GM12891 (cell line): ENCODE data around the gene POC1A. TPM values are rescaled to one million over a fixed set of nuclear protein-coding genes. Genes with fewer than 3 reads are reported as not detected.
A peak's percentile ranks its signal among the peaks of the same experiment; 100 is the strongest.

ENCODE experiments used
- DNase-seq: peaks from one replicate; pipeline ENCODE4 v3.0.0; 2011; ENCODE audit warnings: low spot score; ENCODE audit not compliant: insufficient read length
- FAIRE-seq: peaks from 2 replicates; lab custom pipeline; 2011; peaks lifted over from hg19 to GRCh38; lab: Jason Lieb, UNC
- PAX5 ChIP-seq: IDR thresholded peaks from 2 replicates; pipeline ENCODE4 v1.6.1; 2011; ENCODE audit warnings: low read length, moderate library complexity, mild to moderate bottlenecking; ENCODE audit not compliant: insufficient read depth, severe bottlenecking
- POLR2A ChIP-seq: IDR thresholded peaks from 2 replicates; pipeline ENCODE4 v1.6.1; 2011; ENCODE audit warnings: low read depth, low read length, control low read depth
- POLR2AphosphoS5 ChIP-seq: IDR thresholded peaks from 2 replicates; pipeline ENCODE4 v1.6.1; 2011; ENCODE audit warnings: low read depth, low read length, control low read depth
- POU2F2 ChIP-seq: IDR thresholded peaks from 2 replicates; pipeline ENCODE4 v1.6.1; 2011; ENCODE audit warnings: low read depth, mild to moderate bottlenecking, control low read depth, low read length, moderate library complexity
- SPI1 ChIP-seq: IDR thresholded peaks from 2 replicates; pipeline ENCODE4 v1.6.1; 2011; ENCODE audit warnings: low read depth, low read length, control low read depth
- TAF1 ChIP-seq: IDR thresholded peaks from 2 replicates; pipeline ENCODE4 v1.6.1; 2011; ENCODE audit warnings: low read depth, low read length, control low read depth
- polyA plus RNA-seq: library from polyadenylated mRNA; unstranded; fragments of >200 nt; gene quantifications from one replicate; pipeline ENCODE4 v1.2.1, GENCODE V29; 2012; ENCODE audit warnings: low read depth, missing spikeins, inconsistent platforms; ENCODE audit not compliant: missing spikeins

POC1A gene
- 10.3 TPM for polyA plus RNA-seq

DNA sequence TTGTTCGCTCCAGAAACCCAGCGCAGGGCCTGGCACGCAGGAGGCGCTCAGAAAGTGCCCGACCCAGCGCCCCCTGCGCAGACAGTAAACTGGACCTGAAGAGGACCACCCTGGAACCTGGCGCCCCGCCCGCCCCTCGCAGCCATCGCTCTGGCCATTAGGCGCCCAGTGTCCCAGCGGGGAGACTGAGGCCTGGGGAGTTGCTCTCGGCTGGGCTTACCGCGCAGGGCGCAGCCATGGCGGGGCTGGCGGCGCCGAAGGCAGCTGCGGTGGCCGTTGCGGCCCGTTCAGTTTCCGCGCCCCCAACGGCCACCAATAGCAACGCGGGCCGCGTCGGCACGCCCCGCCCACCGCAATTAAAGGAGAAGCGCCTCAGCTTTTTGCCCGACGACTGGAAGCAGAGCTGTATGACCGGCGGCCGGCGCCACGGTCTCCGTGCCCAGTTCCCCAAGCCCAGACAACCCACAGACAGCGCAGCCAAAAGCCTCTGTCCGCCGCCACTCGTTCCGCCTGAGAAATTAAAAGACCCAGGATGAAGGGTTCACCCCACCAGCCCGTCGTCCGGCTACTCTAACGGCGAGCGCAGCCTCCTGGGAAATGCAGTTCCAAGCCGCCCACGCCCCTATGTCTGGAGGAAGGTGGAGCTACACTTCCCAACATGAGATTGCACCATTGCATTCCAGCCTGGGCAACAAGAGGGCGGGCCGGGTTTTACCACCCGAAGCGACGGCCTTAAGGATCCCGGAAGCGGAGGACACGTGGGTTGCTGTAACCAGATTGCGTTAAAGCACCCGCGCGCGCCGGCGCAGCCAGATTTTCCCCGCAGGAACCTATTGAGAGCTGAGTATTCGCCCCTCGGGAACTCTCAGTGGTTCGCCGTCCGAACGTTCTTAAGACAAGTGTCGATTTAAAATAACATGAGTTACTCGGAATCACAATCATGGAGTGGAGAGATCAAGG, at the start of gene POC1A:
TSS of gene POC1A (minus strand) at position 289 of the 960 bp plus-strand sequence. CDS start at position 238, 51 bp downstream.
- TF ChIP-seq TAF1: peak; percentile 29; the same call in 1 of the 2 replicates
- no peak for TF ChIP-seq POU2F2
- DNase-seq: peak; percentile 84
- FAIRE-seq: peak; percentile 98

DNA sequence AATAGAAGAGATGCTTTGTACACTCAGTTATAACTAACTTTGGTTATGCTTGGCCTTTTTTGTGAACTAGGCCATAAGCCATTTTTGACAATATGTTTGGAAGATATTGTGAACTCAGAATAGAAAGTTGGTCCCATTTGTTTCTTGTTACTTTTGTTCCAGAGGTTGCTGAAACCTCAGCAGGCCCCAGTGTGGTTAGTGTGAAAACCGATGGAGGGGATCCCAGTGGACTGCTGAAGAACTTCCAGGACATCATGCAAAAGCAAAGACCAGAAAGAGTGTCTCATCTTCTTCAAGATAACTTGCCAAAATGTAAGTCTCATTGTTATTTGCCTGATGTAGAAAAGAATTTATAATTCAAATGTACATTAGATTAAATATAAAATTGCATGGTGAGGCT, 49.5 kb upstream of the POC1A start:
- DNase-seq (no peak), FAIRE-seq (no peak)
- TF ChIP-seq POLR2A (no peak), POLR2AphosphoS5 (no peak), POU2F2 (no peak), TAF1 (no peak), PAX5 (no peak), SPI1 (no peak)

DNA sequence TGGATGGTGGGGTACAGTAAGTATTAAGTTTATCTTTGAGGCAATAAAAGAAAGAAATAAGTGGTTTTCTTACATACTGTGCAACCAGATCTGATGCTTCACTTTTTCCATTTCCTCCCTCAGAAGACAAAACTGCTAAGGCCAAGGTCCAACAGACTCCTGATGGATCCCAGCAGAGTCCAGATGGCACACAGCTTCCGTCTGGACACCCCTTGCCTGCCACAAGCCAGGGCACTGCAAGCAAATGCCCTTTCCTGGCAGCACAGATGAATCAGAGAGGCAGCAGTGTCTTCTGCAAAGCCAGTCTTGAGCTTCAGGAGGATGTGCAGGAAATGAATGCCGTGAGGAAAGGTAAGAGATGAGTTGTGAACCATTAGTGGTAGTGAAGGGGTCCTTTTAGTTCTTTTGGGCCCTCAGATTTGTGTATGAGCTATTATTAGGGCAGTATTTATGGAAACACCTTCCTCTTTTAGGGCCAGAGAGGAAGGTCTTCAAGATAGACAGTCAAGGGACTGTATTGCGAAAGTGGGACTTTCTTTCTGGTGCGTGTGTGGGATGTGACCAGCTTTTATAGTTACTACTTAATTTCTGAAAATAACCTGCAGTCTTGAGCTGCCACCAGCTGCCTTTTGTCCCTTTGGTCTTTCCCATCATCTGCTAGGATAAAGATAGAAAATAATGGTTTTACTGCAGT, 48.3 kb upstream of the POC1A start:
- DNase-seq (no peak), FAIRE-seq (peak; percentile 82)
- TF ChIP-seq POU2F2: no peak
- no peak for TF ChIP-seq SPI1
- TF ChIP-seq POLR2AphosphoS5: no peak
- TF ChIP-seq POLR2A: no peak
- TF ChIP-seq TAF1: no peak
- TF ChIP-seq PAX5: no peak

DNA sequence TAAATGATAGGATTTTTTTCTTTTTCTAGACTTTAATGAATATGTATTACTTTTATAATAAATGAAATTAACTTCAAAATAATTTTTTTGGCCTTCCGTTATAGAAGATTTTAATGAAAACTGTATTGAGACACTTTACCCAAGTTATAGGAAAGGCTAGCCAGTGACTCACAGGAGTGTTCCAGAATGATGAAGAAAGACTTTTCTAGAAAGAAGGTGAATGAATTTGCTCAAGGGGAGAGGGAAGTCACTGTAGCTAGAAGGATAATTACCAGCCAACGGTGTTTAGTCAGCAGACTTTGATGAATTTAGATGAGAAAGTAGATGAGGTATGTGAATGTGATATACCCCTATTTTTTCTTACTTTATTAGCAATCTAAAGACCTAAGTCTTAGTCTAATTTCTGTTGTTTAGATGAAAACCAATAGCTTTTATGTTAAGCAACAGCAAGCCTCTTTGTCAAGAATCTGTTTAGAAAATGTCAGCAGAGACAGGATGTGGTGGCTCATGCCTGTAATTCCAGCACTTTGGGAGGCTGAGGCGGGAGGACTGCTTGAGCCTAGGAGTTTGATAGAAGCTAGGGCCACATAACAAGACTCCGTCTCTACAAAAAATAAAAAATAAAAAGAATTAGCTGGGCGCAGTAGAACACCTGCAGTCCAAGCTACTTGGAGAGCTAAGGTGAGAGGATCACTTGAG, 46.9 kb upstream of the POC1A start:
- no peak for DNase-seq
- TF ChIP-seq PAX5 (no peak), POLR2A (no peak), POU2F2 (no peak), SPI1 (no peak), POLR2AphosphoS5 (no peak), TAF1 (no peak)
- FAIRE-seq: peak; percentile 54

DNA sequence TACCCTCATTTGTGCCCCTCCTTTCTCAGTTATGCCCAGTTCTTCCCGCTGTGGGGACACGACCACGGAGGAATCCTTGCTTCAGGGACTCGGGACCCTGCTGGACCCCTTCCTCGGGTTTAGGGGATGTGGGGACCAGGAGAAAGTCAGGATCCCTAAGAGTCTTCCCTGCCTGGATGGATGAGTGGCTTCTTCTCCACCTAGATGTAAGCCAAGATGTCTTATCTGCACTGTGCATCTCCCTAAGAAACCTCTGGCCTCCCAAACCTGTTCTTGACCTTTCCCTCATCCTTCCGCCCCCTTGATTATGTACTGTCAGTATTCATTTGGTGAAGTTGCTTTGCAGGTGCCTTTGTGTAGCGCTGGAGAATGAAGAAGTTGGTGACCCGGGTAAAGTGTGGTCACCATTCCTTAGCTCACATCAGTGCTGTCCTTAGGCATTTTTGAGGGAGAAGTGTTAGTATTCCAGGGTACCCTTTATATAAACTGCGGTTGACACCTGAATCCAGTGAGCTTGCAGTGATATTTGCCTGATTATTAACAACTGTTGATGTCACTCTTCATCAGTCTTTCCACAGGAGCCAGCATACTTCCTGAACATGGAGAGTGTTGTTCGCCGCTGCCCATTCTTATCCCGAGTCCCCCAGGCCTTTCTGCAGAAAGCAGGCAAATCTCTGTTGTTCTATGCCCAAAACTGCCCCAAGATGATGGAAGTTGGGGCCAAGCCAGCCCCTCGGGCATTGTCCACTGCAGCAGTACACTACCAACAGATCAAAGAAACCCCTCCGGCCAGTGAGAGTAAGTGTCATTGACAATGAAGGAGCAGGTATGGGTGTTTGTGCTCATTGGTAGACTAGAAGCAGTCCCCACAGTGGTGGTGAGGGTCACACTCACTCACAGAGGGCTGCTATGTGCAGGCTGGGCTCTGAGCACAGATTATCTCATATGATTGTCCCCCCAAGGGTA, 44.7 kb upstream of the POC1A start:
- FAIRE-seq (no peak), DNase-seq (no peak)
- no peak for TF ChIP-seq TAF1
- no peak for TF ChIP-seq POU2F2
- TF ChIP-seq POLR2AphosphoS5: no peak
- no peak for TF ChIP-seq POLR2A
- no peak for TF ChIP-seq SPI1
- TF ChIP-seq PAX5: no peak

DNA sequence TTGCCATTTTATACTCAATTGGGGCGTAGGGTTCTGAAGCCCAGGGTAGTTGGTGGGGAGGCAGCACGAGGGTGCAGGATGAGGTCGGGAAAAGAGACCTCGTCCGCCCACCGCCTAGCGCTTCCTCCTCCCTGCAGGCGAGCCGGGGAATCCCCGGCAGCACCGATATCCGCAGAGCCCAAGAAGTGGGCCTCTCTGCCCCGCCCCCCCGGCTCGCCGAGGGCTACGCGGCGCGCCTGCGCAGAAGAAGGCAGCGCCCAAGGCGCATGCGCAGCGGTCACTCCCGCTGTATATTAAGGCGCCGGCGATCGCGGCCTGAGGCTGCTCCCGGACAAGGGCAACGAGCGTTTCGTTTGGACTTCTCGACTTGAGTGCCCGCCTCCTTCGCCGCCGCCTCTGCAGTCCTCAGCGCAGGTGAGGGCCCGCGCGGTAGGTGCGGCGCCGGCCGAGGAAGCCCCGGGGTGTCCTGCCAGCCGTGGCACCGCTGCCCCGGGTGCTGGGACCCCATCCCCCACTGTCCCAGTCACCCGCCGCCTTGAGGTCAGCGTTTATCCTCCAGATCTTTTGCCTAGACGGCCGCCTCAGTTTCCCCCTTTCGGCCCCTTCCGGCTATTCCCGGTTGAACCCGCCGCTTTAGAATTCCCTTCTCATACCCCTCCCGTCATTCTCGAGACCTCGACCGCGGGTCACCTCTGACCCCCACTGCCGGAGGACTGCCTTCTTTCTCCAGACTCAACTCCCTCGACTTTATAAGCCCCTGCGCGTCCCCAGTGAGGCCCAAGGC, 43.8 kb upstream of the POC1A start, which contains the start of gene ALAS1:
TSS of gene ALAS1 (plus strand) at position 319 of the 784 bp plus-strand sequence. CDS start 1,082 bp downstream, outside the sequence.
- FAIRE-seq (peak; percentile 99), DNase-seq (peak; percentile 99)
- TF ChIP-seq POLR2A (peak; percentile 85), SPI1 (peak; percentile 51), TAF1 (0 out of 2 replicates have a peak, but pooled peaks have one; percentile 27), POLR2AphosphoS5 (peak; percentile 87), POU2F2 (no peak)

DNA sequence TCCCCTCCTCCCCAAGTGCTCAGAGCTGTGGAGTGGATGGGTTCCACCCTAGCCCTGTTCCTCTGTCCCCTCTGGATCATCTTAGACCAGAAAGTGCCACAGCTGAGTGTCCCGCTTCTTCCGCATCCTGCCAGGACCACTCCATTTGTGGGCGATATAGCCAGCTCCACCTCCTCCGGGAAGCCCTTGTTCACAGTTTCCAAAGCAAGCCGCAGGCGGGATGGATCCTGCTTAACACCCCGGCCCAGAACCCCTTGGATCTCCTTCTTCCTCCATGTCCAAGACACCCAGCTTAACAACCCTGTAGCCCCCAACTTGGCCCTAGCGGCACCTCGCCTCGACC, 43.2 kb upstream of the POC1A start:
- no peak for TF ChIP-seq PAX5
- no peak for TF ChIP-seq TAF1
- no peak for TF ChIP-seq POU2F2
- no peak for TF ChIP-seq SPI1
- TF ChIP-seq POLR2A: no peak
- no peak for TF ChIP-seq POLR2AphosphoS5
- DNase-seq (no peak), FAIRE-seq (no peak)

DNA sequence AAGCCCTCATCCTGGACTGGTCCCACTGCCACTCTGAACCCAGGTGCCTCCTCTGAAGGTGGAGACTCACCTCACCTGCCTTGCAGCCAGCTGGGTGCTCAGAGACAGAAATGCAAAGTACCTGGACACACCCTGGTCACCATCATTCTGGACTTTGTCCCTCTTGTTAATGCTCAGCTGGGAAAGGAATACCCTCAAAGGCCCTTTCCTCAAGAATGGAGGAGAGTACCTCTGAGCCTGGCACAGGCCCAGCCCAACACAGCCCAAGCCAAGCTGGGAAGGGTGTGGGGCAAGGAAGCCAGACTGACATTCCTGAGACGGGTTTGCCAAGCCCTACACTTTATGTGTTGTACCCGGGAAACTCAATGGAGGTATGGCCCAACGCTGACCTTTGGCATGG, 42.8 kb upstream of the POC1A start:
- no peak for TF ChIP-seq TAF1
- no peak for DNase-seq
- FAIRE-seq: no peak
